ENCODE results near the gene EIF2S2. TPM values are rescaled to one million over a fixed set of nuclear protein-coding genes. Genes with fewer than 3 reads are reported as not detected.

EIF2S2 gene
- total RNA-seq, 1 donor from 2014 or later: 34.6 TPM

- H3K9me3 ChIP-seq: no peaks in the 10 kb centered on the region
- peaks cover 30% of the 10 kb centered on the region for H3K4me1 ChIP-seq
- TF ChIP-seq POLR2A (IDR thresholded peaks at IDR 0.05) (no peak), CTCF (IDR thresholded peaks at IDR 0.05) (no peak), POLR2AphosphoS5 (IDR thresholded peaks at IDR 0.05; ENCODE audit: insufficient read depth in 1 of 2, low read depth in 1 of 2) (no peak)
- intact Hi-C loops (cut with DNase I): no loop called here
- no peaks in the 10 kb centered on the region for H3K27me3 ChIP-seq
- H3K36me3 ChIP-seq: no peaks in the 10 kb centered on the region
- no peak for DNase-seq (ENCODE audit: extremely low spot score in 2 of 2)
- no peak overlapping the region for H3K27ac ChIP-seq
- no peak overlapping the region for H3K4me3 ChIP-seq
Measured at GRCh38 chr20:34060970-34061369, 51.1 kb downstream of the EIF2S2 start.

GRCh38 chr20:34058831-34059230 lies 53.2 kb downstream of the EIF2S2 start:
- Histone ChIP-seq H3K4me1 (peaks cover 23% of the 10 kb centered on the region), H3K9me3 (no peaks in the 10 kb centered on the region), H3K36me3 (no peaks in the 10 kb centered on the region), H3K4me3 (no peak overlapping the region), H3K27ac (no peak overlapping the region), H3K27me3 (no peaks in the 10 kb centered on the region)
- DNase-seq (ENCODE audit: extremely low spot score in 2 of 2): no peak
- intact Hi-C loops (cut with DNase I): no loop called here
- TF ChIP-seq POLR2AphosphoS5 (IDR thresholded peaks at IDR 0.05; ENCODE audit: insufficient read depth in 1 of 2, low read depth in 1 of 2): no peak
- TF ChIP-seq POLR2A (IDR thresholded peaks at IDR 0.05): no peak
- TF ChIP-seq CTCF (IDR thresholded peaks at IDR 0.05): no peak

- no peaks in the 10 kb centered on the region for H3K27me3 ChIP-seq
- H3K4me3 ChIP-seq: no peak overlapping the region
- no peaks in the 10 kb centered on the region for H3K9me3 ChIP-seq
- no peak overlapping the region for H3K27ac ChIP-seq
- H3K36me3 ChIP-seq: no peaks in the 10 kb centered on the region
- TF ChIP-seq CTCF (IDR thresholded peaks at IDR 0.05) (no peak), POLR2A (IDR thresholded peaks at IDR 0.05) (no peak), POLR2AphosphoS5 (IDR thresholded peaks at IDR 0.05; ENCODE audit: insufficient read depth in 1 of 2, low read depth in 1 of 2) (no peak)
- intact Hi-C loops (cut with DNase I): no loop called here
- peaks cover 31% of the 10 kb centered on the region for H3K4me1 ChIP-seq
- DNase-seq (ENCODE audit: extremely low spot score in 2 of 2): no peak
Measured at GRCh38 chr20:34055290-34055689, 56.8 kb downstream of the EIF2S2 start.

GRCh38 chr20:34052414-34052813 lies 59.6 kb downstream of the EIF2S2 start:
- intact Hi-C loops (cut with DNase I): no loop called here
- Histone ChIP-seq H3K4me3 (no peak overlapping the region), H3K9me3 (no peaks in the 10 kb centered on the region), H3K27ac (no peak overlapping the region), H3K27me3 (no peaks in the 10 kb centered on the region), H3K4me1 (peaks cover 36% of the 10 kb centered on the region), H3K36me3 (no peaks in the 10 kb centered on the region)
- TF ChIP-seq CTCF (IDR thresholded peaks at IDR 0.05): no peak
- TF ChIP-seq POLR2A (IDR thresholded peaks at IDR 0.05): no peak
- no peak for TF ChIP-seq POLR2AphosphoS5 (IDR thresholded peaks at IDR 0.05; ENCODE audit: insufficient read depth in 1 of 2, low read depth in 1 of 2)
- DNase-seq (ENCODE audit: extremely low spot score in 2 of 2): no peak

GRCh38 chr20:34049897-34050695 lies 61.9 kb downstream of the EIF2S2 start:
- Histone ChIP-seq H3K27me3 (no peaks in the 10 kb centered on the region), H3K9me3 (no peaks in the 10 kb centered on the region), H3K27ac (no peak overlapping the region), H3K4me1 (peaks cover 43% of the 10 kb centered on the region), H3K36me3 (no peaks in the 10 kb centered on the region), H3K4me3 (no peak overlapping the region)
- no peak for DNase-seq (ENCODE audit: extremely low spot score in 2 of 2)
- no peak for TF ChIP-seq CTCF (IDR thresholded peaks at IDR 0.05)
- TF ChIP-seq POLR2AphosphoS5 (IDR thresholded peaks at IDR 0.05; ENCODE audit: insufficient read depth in 1 of 2, low read depth in 1 of 2): no peak
- no peak for TF ChIP-seq POLR2A (IDR thresholded peaks at IDR 0.05)
- intact Hi-C loops (cut with DNase I): no loop called here

All from vagina (tissue), 2 donors.